Lower leg skin (tissue), 4 donors: ENCODE results near the gene PDGFC. TPM values are rescaled to one million over a fixed set of nuclear protein-coding genes. Genes with fewer than 3 reads are reported as not detected.
"Not testable (repeated sequence)": the region's sequence is repeated elsewhere in the genome, so short reads cannot be mapped to it uniquely, and the experiment has no call there.

ENCODE experiments used
- DNase-seq, 2 donors: peaks; one replicate each; pipeline ENCODE4 v3.0.0-alpha.2; 2019; ENCODE audit warnings: low spot score in 2 of 2
- H3K4me3 ChIP-seq: fragments of 200-600 bp; sonication (generic); 2 replicates; pipeline ENCODE4 v1.5.1; 2017; ENCODE audit warnings: mild to moderate bottlenecking, low read depth; ENCODE audit not compliant: poor library complexity, severe bottlenecking
- CTCF ChIP-seq, 3 donors: fragments of 450-650 bp; IDR thresholded peaks; one replicate each; pipeline ENCODE4 v1.5.1; 2016; ENCODE audit warnings: antibody characterized with exemption in 3 of 3, mild to moderate bottlenecking in 3 of 3, moderate library complexity in 2 of 3
- POLR2A ChIP-seq, 2 donors: fragments of 450-650 bp; IDR thresholded peaks; one replicate each; pipeline ENCODE4 v1.6.1; 2016 to 2017; ENCODE audit warnings: antibody characterized with exemption in 2 of 2, mild to moderate bottlenecking in 1 of 2, moderate library complexity in 1 of 2
- WGBS, 2 donors: methylation state at CpG; one replicate each; pipeline ENCODE4 v1.1.5; 2018; 5-methylcytosine and 5-hydroxymethylcytosine counted together
- intact Hi-C: fragments of 100-400 bp; cut with DNase I; formaldehyde crosslinking; loops from one replicate; pipeline ENCODE4 v1.15.0; 2023; ENCODE audit warnings: low total_unique reads
- total RNA-seq, 4 donors: library from RNA; depleted of rRNA; stranded (reverse); fragments of >200 nt; gene quantifications; one replicate each; pipeline ENCODE4 v1.1.0, GENCODE V29; 2016

The PDGFC gene
- total RNA-seq, 4 donors from 2014 or later, result 18.9 to 24.4 (median 21.0) TPM

DNA sequence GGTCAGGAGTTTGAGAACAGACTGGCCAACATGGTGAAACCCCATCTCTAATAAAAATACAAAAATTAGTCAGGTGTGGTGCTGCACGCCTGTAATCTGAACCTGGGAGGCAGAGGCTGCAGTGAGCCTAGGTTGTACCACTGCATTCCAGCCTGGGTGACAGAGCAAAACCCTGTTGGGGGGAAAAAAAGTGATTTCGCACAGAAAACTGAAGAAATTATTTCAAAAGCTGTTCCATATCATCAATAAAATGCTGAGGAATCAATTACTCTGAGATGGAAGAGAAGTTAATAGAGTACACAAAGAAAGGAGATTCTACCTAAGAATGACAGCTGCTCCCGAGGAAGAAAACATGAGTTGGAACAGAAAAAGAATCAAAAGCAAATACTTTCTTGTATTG is 95.9 kb downstream of the PDGFC start:
- intact Hi-C loops, result no loop called here
- DNase-seq, result no peak
- no peak for TF ChIP-seq CTCF (IDR thresholded peaks at IDR 0.05)
- TF ChIP-seq POLR2A (IDR thresholded peaks at IDR 0.05), result no peak
- WGBS, 2 donors, result 85 to 94% methylated on average over 3 of the region's 3 CpGs
- no peak overlapping the region for H3K4me3 ChIP-seq

GRCh38 chr4:156875055-156875454 is 96.5 kb downstream of the PDGFC start:
- no peak overlapping the region for H3K4me3 ChIP-seq
- intact Hi-C loops, result no loop called here
- TF ChIP-seq POLR2A (IDR thresholded peaks at IDR 0.05) (no peak), CTCF (IDR thresholded peaks at IDR 0.05) (no peak)
- no peak for DNase-seq
- WGBS, 2 donors, result 91 to 100% methylated on average over 1 of the region's 1 CpG

GRCh38 chr4:156873799-156874198 is 97.8 kb downstream of the PDGFC start:
- intact Hi-C loops, result no loop called here
- no peak for DNase-seq
- WGBS, 2 donors, result 90 to 91% methylated on average over 3 of the region's 3 CpGs
- no peak for TF ChIP-seq CTCF (IDR thresholded peaks at IDR 0.05)
- no peak overlapping the region for H3K4me3 ChIP-seq

DNA sequence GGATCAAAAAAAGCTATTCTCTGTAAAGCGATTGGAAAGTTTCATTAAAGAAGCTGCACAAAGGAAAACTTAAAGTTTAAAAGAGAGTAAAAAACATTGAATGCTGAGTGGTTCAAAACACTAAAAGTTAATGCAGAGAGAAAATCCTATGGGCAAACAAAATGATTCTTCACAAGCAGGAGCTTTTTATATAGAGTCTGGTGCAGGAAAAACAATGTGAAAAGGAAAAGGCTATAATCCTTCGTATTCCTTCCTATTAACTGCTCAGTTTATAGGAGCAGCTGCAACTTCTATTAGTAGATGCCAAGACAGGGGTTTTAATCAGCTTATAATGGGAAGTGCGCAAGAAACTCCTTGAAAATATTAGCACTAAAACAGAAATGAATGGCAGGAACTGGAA is 100.7 kb downstream of the PDGFC start:
- intact Hi-C loops, result no loop called here
- no peak for DNase-seq
- TF ChIP-seq CTCF (IDR thresholded peaks at IDR 0.05) (no peak), POLR2A (IDR thresholded peaks at IDR 0.05) (no peak)
- WGBS, 2 donors, result 83 to 86% methylated on average over 3 of the region's 3 CpGs
- no peak overlapping the region for H3K4me3 ChIP-seq

GRCh38 chr4:156870131-156870530 is 101.5 kb downstream of the PDGFC start:
- no peak for DNase-seq
- TF ChIP-seq POLR2A (IDR thresholded peaks at IDR 0.05), result no peak
- TF ChIP-seq CTCF (IDR thresholded peaks at IDR 0.05), result no peak
- no peak overlapping the region for H3K4me3 ChIP-seq
- intact Hi-C loops, result no loop called here
- 53 to 67% methylated on average over 1 of the region's 1 CpG for WGBS, 2 donors

DNA sequence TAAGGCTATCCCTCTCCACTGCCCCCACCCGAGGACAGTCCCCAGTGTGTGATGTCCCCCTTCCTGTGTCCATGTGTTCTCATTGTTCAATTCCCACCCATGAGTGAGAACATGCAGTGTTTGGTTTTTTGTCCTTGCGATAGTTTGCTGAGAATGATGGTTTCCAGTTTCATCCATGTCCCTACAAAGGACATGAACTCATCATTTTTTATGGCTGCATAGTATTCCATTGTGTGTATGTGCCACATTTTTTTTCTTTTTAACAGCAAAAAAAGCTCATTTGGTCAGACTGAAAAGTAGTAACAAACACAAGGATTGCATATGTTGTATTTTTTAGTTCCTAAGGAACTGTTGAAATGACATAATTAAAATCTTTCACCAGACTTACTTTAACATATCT is 105.5 kb downstream of the PDGFC start:
- DNase-seq, H3K4me3 ChIP-seq, intact Hi-C loops: not testable (repeated sequence)
- whole genome bisulfite sequencing, 2 donors, result 94 to 97% methylated on average over 2 of the region's 2 CpGs
